ENCODE data around the gene TMEM72. TPM values are rescaled to one million over a fixed set of nuclear protein-coding genes. Genes with fewer than 3 reads are reported as not detected.

TMEM72 gene
- total RNA-seq, 1 experiment from 2014 or later = not detected

DNA sequence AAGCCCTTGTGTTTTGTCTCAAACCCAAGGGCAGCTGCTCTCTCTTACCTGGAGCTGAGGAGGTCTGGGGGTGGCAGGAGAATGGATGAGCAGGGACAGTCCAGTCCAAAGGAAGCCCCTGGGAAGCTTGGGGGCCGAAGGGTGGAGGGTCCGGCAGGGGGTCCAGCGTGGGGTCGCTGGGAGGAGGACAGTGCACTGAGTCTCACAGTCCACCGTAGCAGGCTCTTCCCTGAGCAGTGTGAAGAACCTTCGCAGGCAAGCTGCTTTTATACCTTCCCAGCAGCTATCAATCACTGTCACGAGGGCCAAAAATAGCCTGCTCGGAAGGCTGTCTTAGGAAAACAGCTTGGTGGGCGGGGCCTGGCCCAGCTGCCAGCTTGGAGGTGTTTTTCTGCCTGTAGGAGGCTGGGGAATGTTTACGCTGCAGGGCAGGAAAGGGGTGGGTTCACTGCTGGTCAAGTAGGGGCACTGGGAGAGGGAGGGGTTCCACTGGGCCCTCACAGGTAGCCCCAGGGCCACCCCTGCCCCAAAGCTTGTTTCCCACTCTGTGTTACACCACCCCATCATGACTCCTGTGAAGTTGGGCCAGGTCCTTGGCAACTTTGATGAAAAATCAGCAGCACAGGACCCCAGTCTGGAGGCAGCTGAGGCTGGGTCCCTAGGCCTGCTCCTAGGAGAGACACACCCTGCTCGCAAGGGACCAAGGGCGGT is 67.6 kb downstream of the TMEM72 start, which contains the start of gene DEPP1:
Gene DEPP1 (minus strand): TSS at position 240 of the 711 bp plus-strand sequence. CDS start 779 bp downstream, outside the sequence.
- H3K9me3 ChIP-seq (ENCODE audit: control insufficient read depth in 1 of 2, insufficient read depth in 1 of 2, low read depth in 1 of 2, low read length in 2 of 2) = no peaks in the 10 kb centered on the region
- H3K27me3 ChIP-seq (ENCODE audit: insufficient read depth, low read length) = no peaks in the 10 kb centered on the region
- DNase-seq (ENCODE audit: low read depth, low spot score) = peak; percentile 90
- ChIA-PET RAD21 (ENCODE audit: low non-redundant PET in 1 of 2, low total read pairs in 2 of 2, uncharacterized antibody in 2 of 2, unreplicated experiment in 2 of 2) (interaction anchor here in 1 of 2 experiments (1.2 kb wide), 1 partner anchor 46 kb away, joined by 3 read pairs; no protein-coding TSS in a partner anchor), CTCF (interaction anchor here (0.9 to 3.1 kb wide), 3 partner anchors 17 to 46 kb away, joined by 3 to 14 read pairs (median 3); no protein-coding TSS in a partner anchor), POLR2A (interaction anchor here (0.7 to 1.8 kb wide), 11 partner anchors 11 to 284 kb away, joined by 3 to 15 read pairs (median 3); no protein-coding TSS in a partner anchor)
- no peaks in the 10 kb centered on the region for H4K20me1 ChIP-seq (ENCODE audit: insufficient read depth)
- no peaks in the 10 kb centered on the region for H3K9me2 ChIP-seq (ENCODE audit: insufficient read depth)
- peak within 1 kb of the TSS; percentile 43 to 56 for H3K4me3 ChIP-seq (replicated peaks in 1 of 2; ENCODE audit: low read depth in 1 of 2, low read length in 2 of 2)
- H3K79me2 ChIP-seq (ENCODE audit: insufficient read depth, low read length) = no peaks in the 10 kb centered on the region
- H3K27ac ChIP-seq (ENCODE audit: low read depth, low read length) = peak within 1 kb of the TSS; percentile 63
- TF ChIP-seq, protein P1, sequence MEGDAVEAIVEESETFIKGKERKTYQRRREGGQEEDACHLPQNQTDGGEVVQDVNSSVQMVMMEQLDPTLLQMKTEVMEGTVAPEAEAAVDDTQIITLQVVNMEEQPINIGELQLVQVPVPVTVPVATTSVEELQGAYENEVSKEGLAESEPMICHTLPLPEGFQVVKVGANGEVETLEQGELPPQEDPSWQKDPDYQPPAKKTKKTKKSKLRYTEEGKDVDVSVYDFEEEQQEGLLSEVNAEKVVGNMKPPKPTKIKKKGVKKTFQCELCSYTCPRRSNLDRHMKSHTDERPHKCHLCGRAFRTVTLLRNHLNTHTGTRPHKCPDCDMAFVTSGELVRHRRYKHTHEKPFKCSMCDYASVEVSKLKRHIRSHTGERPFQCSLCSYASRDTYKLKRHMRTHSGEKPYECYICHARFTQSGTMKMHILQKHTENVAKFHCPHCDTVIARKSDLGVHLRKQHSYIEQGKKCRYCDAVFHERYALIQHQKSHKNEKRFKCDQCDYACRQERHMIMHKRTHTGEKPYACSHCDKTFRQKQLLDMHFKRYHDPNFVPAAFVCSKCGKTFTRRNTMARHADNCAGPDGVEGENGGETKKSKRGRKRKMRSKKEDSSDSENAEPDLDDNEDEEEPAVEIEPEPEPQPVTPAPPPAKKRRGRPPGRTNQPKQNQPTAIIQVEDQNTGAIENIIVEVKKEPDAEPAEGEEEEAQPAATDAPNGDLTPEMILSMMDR (IDR thresholded peaks at IDR 0.05 in 2 of 3, conservative IDR thresholded peaks at IDR 0.05 in 1 of 3; ENCODE audit: borderline replicate concordance in 1 of 3, insufficient read depth in 1 of 3, low read depth in 2 of 3, low read length in 2 of 3) = 0 out of 6 replicates have a peak, but pooled peaks of 1 of the 3 experiments have one; percentile 14
- TF ChIP-seq FOSL1 (IDR thresholded peaks at IDR 0.05; ENCODE audit: low read depth) (no peak), SP1 (IDR thresholded peaks at IDR 0.05; ENCODE audit: low read depth) (peak; percentile 87), SRF (IDR thresholded peaks at IDR 0.05; ENCODE audit: low read depth) (peak; percentile 98), ZFX (IDR thresholded peaks at IDR 0.05) (no peak), MAX (IDR thresholded peaks at IDR 0.05) (no peak; the same call in 1 of the 2 replicates), ZNF274 (IDR thresholded peaks at IDR 0.05; ENCODE audit: low read depth, low read length) (no peak), EGR1 (IDR thresholded peaks at IDR 0.05; ENCODE audit: low read depth) (no peak), YY1 (IDR thresholded peaks at IDR 0.05; ENCODE audit: extremely low read depth, insufficient replicate concordance, low read depth, low read length) (peak; percentile 14), POLR2A (IDR thresholded peaks at IDR 0.05; ENCODE audit: borderline replicate concordance, extremely low read depth, insufficient read depth, insufficient read length) (peak; percentile 78), EZH2phosphoT487 (IDR thresholded peaks at IDR 0.05; ENCODE audit: borderline replicate concordance) (no peak), POLR2AphosphoS5 (IDR thresholded peaks at IDR 0.05; ENCODE audit: low read depth, low read length) (peak; percentile 99)
- TF ChIP-seq, protein P2, sequence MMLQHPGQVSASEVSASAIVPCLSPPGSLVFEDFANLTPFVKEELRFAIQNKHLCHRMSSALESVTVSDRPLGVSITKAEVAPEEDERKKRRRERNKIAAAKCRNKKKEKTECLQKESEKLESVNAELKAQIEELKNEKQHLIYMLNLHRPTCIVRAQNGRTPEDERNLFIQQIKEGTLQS (IDR thresholded peaks at IDR 0.05) = no peak
- H3K4me1 ChIP-seq (ENCODE audit: control insufficient read depth in 1 of 2, insufficient read depth in 2 of 2, low read length in 2 of 2) = peaks cover 57 to 75% of the 10 kb centered on the region in 2 experiments
- ATAC-seq = peak; percentile 59
- BruUV-seq (replicated peaks) = no TSS peak
- peak within 1 kb of the TSS; percentile 65 for H3K9ac ChIP-seq (ENCODE audit: low read length)
- H2AFZ ChIP-seq (ENCODE audit: low read depth, low read length, poor library complexity, severe bottlenecking) = no peak within 1 kb of the TSS
- intact Hi-C loops (cut with micrococcal nuclease) = loop anchor here (1.0 kb wide), 1 partner anchor 19 kb away; the partner anchor contains the start of gene RASSF4
- no peaks in the 10 kb centered on the region for H3K36me3 ChIP-seq (ENCODE audit: control insufficient read depth in 1 of 2, insufficient read depth in 2 of 2, low read length in 2 of 2)
- H3K4me2 ChIP-seq (ENCODE audit: low read length) = peak within 1 kb of the TSS; percentile 89

Measured in HCT116 (cell line).